GM20000 (cell line): Measurements from ENCODE around the gene HMG20B.

Experiments
- DNase-seq: peaks from one replicate; pipeline ENCODE4 v3.0.0; 2012; ENCODE audit warnings: low spot score
- TF ChIP-seq, protein P1 (sequence below): IDR thresholded peaks from 2 replicates; pipeline ENCODE4 v1.5.1; 2012; ENCODE audit warnings: mild to moderate bottlenecking, control low read depth; ENCODE audit errors: extremely low read depth, missing control alignments

The HMG20B gene

DNA sequence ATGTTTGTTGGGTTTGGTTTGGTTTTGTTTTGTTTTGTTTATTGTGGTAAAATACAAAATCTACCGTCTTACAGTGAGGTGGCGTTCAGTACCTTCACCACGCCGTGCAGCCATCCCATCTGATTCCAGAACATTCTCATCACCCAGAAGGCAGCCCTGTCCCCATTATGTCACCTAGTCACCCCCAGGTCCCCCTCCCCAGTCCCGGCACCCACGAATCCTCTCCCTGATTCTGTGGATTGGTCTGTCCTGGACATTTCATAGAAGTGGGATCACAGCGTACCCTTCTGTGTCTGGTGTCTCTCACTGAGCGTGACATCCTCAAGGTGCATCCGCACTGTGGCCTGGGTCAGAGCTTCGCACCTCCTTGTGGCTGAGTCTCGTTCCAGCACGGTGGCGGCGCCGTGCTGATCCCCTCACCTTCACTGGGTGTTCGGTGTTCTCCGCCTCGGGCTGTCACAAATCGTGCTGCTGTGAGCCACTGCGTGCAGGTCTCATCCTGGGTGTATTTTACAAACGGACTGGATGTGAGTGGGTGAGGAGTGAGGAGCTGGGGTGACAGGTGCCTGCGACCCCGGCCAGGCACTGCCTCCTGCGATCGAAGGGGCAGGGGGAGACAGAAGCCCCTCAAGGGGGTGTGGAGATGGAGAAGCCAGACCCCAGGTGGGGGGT lies 34.4 kb upstream of the HMG20B start:
- TF ChIP-seq, protein P1, sequence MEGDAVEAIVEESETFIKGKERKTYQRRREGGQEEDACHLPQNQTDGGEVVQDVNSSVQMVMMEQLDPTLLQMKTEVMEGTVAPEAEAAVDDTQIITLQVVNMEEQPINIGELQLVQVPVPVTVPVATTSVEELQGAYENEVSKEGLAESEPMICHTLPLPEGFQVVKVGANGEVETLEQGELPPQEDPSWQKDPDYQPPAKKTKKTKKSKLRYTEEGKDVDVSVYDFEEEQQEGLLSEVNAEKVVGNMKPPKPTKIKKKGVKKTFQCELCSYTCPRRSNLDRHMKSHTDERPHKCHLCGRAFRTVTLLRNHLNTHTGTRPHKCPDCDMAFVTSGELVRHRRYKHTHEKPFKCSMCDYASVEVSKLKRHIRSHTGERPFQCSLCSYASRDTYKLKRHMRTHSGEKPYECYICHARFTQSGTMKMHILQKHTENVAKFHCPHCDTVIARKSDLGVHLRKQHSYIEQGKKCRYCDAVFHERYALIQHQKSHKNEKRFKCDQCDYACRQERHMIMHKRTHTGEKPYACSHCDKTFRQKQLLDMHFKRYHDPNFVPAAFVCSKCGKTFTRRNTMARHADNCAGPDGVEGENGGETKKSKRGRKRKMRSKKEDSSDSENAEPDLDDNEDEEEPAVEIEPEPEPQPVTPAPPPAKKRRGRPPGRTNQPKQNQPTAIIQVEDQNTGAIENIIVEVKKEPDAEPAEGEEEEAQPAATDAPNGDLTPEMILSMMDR = no peak
- DNase-seq = no peak

DNA sequence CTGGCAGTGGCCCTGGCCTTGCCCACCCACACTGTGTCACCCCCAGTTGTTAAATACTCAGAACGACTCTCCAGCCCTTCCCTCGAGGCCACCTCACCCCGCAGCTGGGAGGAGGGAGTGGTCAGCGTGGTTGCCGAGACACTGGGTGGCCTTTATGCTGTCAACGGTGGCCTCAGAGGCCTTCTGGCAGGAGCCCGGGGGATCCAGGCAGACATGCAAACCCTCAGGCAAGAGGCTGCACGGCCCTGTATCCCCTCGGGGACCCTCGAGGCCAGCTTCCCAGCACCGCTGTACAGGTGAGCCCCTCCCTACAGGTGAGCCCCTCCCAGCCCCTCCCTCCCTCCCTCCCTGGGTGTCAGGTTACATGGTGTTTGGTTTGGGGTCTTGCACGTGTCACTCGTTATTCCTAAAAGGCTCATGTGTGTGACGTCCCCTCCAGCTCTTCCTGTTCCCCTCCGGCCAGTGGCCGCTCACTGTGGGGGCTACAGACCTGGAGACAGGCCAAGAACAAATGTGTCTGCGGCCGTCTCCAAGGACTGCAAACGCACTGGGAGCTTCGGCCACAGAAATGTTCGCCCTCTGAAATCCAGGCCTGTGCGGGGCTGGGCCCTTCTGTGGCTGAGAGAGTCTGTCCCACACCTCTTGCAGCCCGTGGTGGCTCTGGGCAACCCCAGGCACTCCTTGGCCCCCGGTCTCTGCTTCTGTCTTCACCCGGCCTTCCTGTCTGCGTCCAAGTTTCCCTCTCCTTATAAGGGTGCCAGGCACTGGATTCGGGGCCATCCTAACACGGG lies 33.6 kb upstream of the HMG20B start, which contains the start of gene TEKTIP1:
TEKTIP1 (plus strand) TSS at position 210 of the 791 bp plus-strand sequence; CDS start at position 214, 4 bp downstream.
- TF ChIP-seq, protein P1 = no peak
- DNase-seq = no peak

DNA sequence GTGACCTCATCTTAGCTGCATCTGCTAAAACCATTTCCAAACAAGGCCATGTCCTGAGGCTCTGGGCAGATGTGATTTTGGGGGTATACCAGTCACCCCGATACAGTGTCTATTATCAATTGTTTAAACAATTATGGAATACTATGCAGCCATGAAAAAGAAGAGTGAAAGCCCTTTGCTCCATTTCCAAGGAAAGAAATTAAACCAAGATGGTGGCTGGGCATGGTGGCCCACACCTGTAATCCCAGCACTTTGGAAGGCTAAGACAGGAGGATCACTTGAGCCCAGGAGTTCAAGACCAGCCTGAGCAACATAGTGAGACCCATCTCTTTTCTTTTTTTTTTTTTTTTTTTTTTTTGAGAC lies 33.0 kb upstream of the HMG20B start:
- TF ChIP-seq, protein P1 = no peak
- DNase-seq = no peak

DNA sequence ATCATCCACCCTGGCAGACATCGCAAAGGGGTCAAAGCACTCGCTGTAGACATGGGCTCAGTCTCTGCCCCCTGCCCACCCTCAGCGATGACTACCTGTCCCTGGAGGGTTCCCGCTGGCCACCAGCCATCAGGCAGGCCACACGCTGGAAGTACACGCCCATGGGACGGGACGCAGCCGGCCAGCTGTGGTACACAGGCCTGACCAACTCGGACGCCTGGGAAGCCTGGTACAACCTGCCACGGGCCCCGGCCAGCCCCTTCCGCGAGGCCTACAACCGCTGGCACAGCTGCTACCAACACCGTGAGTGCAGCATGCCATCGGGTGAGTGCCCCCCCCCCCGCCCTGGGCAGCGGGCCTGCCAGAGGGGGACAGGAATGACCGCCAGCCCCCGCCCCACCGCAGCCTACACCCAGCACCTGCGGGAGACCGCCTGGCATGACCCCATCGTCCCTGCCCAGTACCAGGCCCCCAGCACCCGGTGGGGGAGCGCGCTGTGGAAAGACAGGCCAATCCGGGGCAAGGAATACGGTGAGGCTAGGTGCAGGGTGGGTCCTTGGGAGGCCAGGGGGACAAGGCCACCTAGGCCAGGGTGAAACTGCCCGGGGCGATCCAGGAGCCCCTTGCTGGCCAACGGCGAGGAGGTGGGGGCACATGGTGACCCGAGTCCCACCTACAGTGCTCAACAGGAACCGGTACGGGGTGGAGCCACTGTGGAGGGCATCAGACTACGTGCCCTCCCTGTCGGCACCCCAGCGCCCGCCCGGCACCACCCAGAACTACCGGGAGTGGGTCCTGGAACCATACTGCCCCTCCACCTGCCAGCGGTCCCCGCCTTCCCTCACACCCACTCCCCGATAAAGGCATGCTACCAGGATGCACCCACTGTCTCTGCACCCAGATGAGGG lies 29.3 kb upstream of the HMG20B start:
- DNase-seq = no peak
- TF ChIP-seq, protein P1 = no peak

DNA sequence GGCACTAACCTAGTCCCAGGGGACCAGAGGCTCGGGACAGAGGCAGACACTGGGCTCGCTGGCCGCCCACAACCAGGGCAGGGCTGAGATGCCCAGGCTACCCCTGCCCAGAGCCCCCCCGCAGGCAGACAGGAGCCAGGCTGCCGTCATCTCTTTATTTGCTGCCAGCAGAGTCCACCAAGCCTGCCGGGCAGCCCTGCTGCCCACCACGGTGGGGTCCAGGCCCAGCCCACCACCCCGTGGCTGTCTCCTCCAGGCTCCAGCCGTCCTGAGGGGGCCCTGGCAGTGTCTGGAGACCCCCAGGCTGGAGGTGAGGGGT lies 28.7 kb upstream of the HMG20B start:
- DNase-seq = no peak
- TF ChIP-seq, protein P1 = no peak

DNA sequence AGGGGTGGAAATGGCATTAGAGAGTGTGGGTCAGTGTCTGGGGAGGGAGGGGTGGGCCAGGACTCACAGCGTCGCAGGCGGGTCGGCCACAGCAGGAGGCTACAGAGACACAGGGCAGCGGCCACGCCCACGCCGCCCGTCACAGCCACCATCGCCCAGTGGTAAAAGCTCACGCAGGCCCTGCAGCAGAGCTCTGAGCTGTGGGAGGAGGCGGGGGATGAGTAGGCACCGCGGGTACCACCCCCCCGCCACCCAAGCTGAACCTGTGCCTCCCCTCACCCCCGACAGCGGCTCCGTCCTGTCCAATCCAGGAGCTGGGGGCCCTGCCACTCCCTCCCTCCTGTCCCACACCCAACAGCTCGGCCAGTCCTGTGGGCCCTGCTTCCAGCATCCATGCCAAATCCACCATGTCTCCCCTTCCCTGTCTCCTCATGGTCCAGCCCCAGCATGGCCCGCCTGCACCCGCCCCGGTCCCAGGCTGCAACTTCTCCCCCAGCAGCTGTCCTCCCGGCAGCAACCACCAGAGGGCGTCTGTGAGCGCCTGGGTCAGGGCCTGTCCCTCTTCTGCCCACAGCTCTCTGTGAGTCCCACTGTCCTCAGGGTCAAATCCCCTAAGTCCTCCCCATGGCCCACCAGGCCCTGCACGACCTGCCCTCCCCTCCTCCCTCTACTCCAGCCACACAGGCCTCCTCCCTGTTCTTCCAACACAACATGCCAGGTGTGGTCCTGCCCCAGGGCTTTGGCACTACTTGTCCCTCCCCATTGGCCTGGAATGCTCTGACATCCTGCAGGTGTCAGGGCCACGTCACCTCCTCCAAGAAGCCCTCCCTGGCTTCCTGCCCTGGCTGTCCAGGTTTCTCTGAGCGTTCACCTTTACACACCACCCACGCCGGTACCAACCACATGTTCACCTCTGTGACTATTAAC lies 27.7 kb upstream of the HMG20B start:
- TF ChIP-seq, protein P1 = peak; percentile 95
- peak; percentile 93 for DNase-seq
